HG02938 (cell line): ENCODE measurements around the gene PDZD8.
A peak's percentile ranks its signal among the peaks of the same experiment; 100 is the strongest.

Source experiments
- ATAC-seq: cut with Tn5 transposase; IDR thresholded peaks from one replicate; pipeline ENCODE4 v1.9.1; 2021; ENCODE audit warnings: mild to moderate bottlenecking, moderate library complexity; ENCODE audit not compliant: unreplicated experiment

The PDZD8 gene

GRCh38 chr10:117375360-117376178 lies at the start of gene PDZD8:
TSS of gene PDZD8 (minus strand) at chr10:117375440. CDS start at chr10:117375227, 213 bp downstream.
- ATAC-seq: peak; percentile 68

- no peak for ATAC-seq
Observed at GRCh38 chr10:117424171-117424570, 48.9 kb upstream of the PDZD8 start.

- no peak for ATAC-seq
Observed at GRCh38 chr10:117421985-117422384, 46.7 kb upstream of the PDZD8 start.

- ATAC-seq: no peak
Observed at GRCh38 chr10:117420768-117421167, 45.5 kb upstream of the PDZD8 start.

- no peak for ATAC-seq
Observed at GRCh38 chr10:117419921-117420320, 44.7 kb upstream of the PDZD8 start.

- ATAC-seq: no peak
Observed at GRCh38 chr10:117419159-117419558, 43.9 kb upstream of the PDZD8 start.

GRCh38 chr10:117418121-117418520 lies 42.9 kb upstream of the PDZD8 start:
- no peak for ATAC-seq

- no peak for ATAC-seq
Observed at GRCh38 chr10:117417196-117417595, 42.0 kb upstream of the PDZD8 start.

GRCh38 chr10:117413928-117414618 lies 38.8 kb upstream of the PDZD8 start:
- no peak for ATAC-seq

- no peak for ATAC-seq
Observed at GRCh38 chr10:117412469-117413010, 37.3 kb upstream of the PDZD8 start.

- ATAC-seq: no peak
Observed at GRCh38 chr10:117411479-117412399, 36.5 kb upstream of the PDZD8 start.

GRCh38 chr10:117410557-117410956 lies 35.3 kb upstream of the PDZD8 start:
- no peak for ATAC-seq

GRCh38 chr10:117409549-117410305 lies 34.5 kb upstream of the PDZD8 start:
- ATAC-seq: no peak

- ATAC-seq: no peak
Observed at GRCh38 chr10:117408436-117409384, 33.5 kb upstream of the PDZD8 start.

- ATAC-seq: no peak
Observed at GRCh38 chr10:117405730-117406129, 30.5 kb upstream of the PDZD8 start.

- ATAC-seq: no peak
Observed at GRCh38 chr10:117400329-117400728, 25.1 kb upstream of the PDZD8 start.

- no peak for ATAC-seq
Observed at GRCh38 chr10:117399341-117400196, 24.3 kb upstream of the PDZD8 start.

GRCh38 chr10:117398029-117398428 lies 22.8 kb upstream of the PDZD8 start:
- no peak for ATAC-seq
